GM12878 (cell line): ENCODE measurements around the gene DMRT2. TPM values are rescaled to one million over a fixed set of nuclear protein-coding genes. Genes with fewer than 3 reads are reported as not detected.

Experiments used
- ATAC-seq: fragments of 200-7000 bp; cut with Tn5 transposase; 3 replicates; pipeline ENCODE4 v1.9.1; 2020; ENCODE audit warnings: mild to moderate bottlenecking, moderate library complexity
- BruUV-seq: library from RNA; stranded (reverse); fragments of 400-500 nt; replicated peaks from 2 replicates; lab custom pipeline; 2021; lab: Mats Ljungman, UMichigan
- CTCF ChIA-PET: fragments of 300-600 bp; sonication (Branson Sonifier 250); formaldehyde crosslinking; extraction: SDS; loops from one replicate; lab custom pipeline; 2021; ENCODE audit warnings: inconsistent platforms; lab: Yijun Ruan, JAX
- POLR2A ChIA-PET: fragments of 350-600 bp; formaldehyde crosslinking; extraction: SDS; loops from one replicate; lab custom pipeline; 2021; ENCODE audit warnings: inconsistent platforms; lab: Charles Lee
- RAD21 ChIA-PET: fragments of 300-600 bp; sonication (Branson Sonifier 250); formaldehyde crosslinking; loops from one replicate; lab custom pipeline; 2023; ENCODE audit warnings: antibody characterized with exemption; ENCODE audit not compliant: unreplicated experiment; lab: Charles Lee
- SMC1A ChIA-PET: fragments of 300-600 bp; sonication (Branson Sonifier 250); formaldehyde crosslinking; loops from one replicate; lab custom pipeline; 2023; ENCODE audit not compliant: unreplicated experiment, uncharacterized antibody; lab: Charles Lee
- DNase-seq: peaks from one replicate; pipeline ENCODE4 v3.0.0-alpha.2; 2011; ENCODE audit warnings: low read depth, low spot score
- FAIRE-seq: peaks from 3 replicates; lab custom pipeline; 2011; peaks lifted over from hg19 to GRCh38; lab: Jason Lieb, UNC
- H2AFZ ChIP-seq: 2 replicates; pipeline ENCODE4 v1.6.0; 2011; ENCODE audit warnings: low read depth, low read length, control low read depth; ENCODE audit not compliant: control insufficient read depth
- H3K27ac ChIP-seq: 2 replicates; pipeline ENCODE4 v1.5.1; 2011; ENCODE audit warnings: control low read depth; ENCODE audit not compliant: control insufficient read depth, insufficient read depth
- H3K27me3 ChIP-seq, 2 experiments: replicated peaks in 1 of 2; 2 replicates each; pipeline versions ENCODE4 v1.6.0 to v1.6.1; 2011; ENCODE audit warnings: low read length in 1 of 2; ENCODE audit not compliant: control insufficient read depth in 2 of 2, insufficient read depth in 2 of 2
- H3K36me3 ChIP-seq, 2 experiments: 2 replicates each; pipeline ENCODE4 v1.5.1; 2011; ENCODE audit warnings: low read length in 1 of 2; ENCODE audit not compliant: control insufficient read depth in 2 of 2, insufficient read depth in 2 of 2
- H3K4me1 ChIP-seq: 2 replicates; pipeline ENCODE4 v1.6.1; 2011; ENCODE audit warnings: mild to moderate bottlenecking, low read length, moderate library complexity, mixed read lengths; ENCODE audit not compliant: control insufficient read depth, insufficient read depth
- H3K4me2 ChIP-seq: 2 replicates; pipeline ENCODE4 v1.6.0; 2011; ENCODE audit warnings: control low read depth; ENCODE audit not compliant: control insufficient read depth, insufficient read depth
- H3K4me3 ChIP-seq: fragments of 200-600 bp; sonication (generic); 2 replicates; pipeline ENCODE4 v1.5.1; 2016
- H3K79me2 ChIP-seq: 2 replicates; pipeline ENCODE4 v1.6.0; 2011; ENCODE audit warnings: low read length; ENCODE audit not compliant: control insufficient read depth, insufficient read depth
- H3K9ac ChIP-seq: 2 replicates; pipeline ENCODE4 v1.8.0; 2011; ENCODE audit warnings: low read length, control low read depth, mixed read lengths; ENCODE audit not compliant: control insufficient read depth, insufficient read depth
- H3K9me3 ChIP-seq: replicated peaks from 3 replicates; pipeline ENCODE4 v1.5.1; 2011; ENCODE audit warnings: mild to moderate bottlenecking, low read length; ENCODE audit not compliant: control insufficient read depth, insufficient read depth
- H4K20me1 ChIP-seq: 2 replicates; pipeline ENCODE4 v1.6.0; 2011; ENCODE audit not compliant: control insufficient read depth, insufficient read depth
- BCL3 ChIP-seq: IDR thresholded peaks from 2 replicates; pipeline ENCODE4 v1.6.1; 2011; ENCODE audit warnings: borderline replicate concordance, low read depth, mild to moderate bottlenecking, moderate library complexity, low read length; ENCODE audit not compliant: insufficient read depth, poor library complexity, severe bottlenecking
- CBX3 ChIP-seq: fragments of 200-600 bp; sonication (generic); IDR thresholded peaks from 2 replicates; pipeline ENCODE4 v1.6.1; 2016; ENCODE audit warnings: low read depth, borderline replicate concordance
- CREB1 ChIP-seq: IDR thresholded peaks from 2 replicates; pipeline ENCODE4 v1.6.1; 2012; ENCODE audit warnings: low read depth, mild to moderate bottlenecking, inconsistent platforms
- DPF2 ChIP-seq: fragments of 450-650 bp; IDR thresholded peaks from 2 replicates; pipeline ENCODE4 v1.6.1; 2017; ENCODE audit warnings: mild to moderate bottlenecking
- FOXM1 ChIP-seq: IDR thresholded peaks from 2 replicates; pipeline ENCODE4 v1.6.1; 2012; ENCODE audit warnings: low read depth, mild to moderate bottlenecking, inconsistent platforms, low read length, moderate library complexity
- GATAD2B ChIP-seq: fragments of 450-650 bp; conservative IDR thresholded peaks from 2 replicates; pipeline ENCODE4 v1.6.1; 2017; ENCODE audit warnings: low read depth, mild to moderate bottlenecking, moderate library complexity
- JUNB ChIP-seq: IDR thresholded peaks from 2 replicates; pipeline ENCODE4 v1.6.1; 2016; ENCODE audit warnings: antibody characterized with exemption, mild to moderate bottlenecking
- KDM1A ChIP-seq: fragments of 200-600 bp; sonication (generic); IDR thresholded peaks from 2 replicates; pipeline ENCODE4 v1.6.1; 2016; ENCODE audit warnings: borderline replicate concordance
- MTA2 ChIP-seq: fragments of 450-650 bp; IDR thresholded peaks from 2 replicates; pipeline ENCODE4 v1.6.1; 2016; ENCODE audit warnings: low read depth, mild to moderate bottlenecking, moderate library complexity
- RAD21 ChIP-seq: IDR thresholded peaks from 2 replicates; pipeline ENCODE4 v1.6.1; 2011; ENCODE audit warnings: mild to moderate bottlenecking, low read depth, low read length, moderate library complexity; ENCODE audit not compliant: insufficient read depth
- TBL1XR1 ChIP-seq: IDR thresholded peaks from 2 replicates; pipeline ENCODE4 v1.6.1; 2012; ENCODE audit warnings: low read depth, low read length, improper control_type of control experiment
- USF2 ChIP-seq: IDR thresholded peaks from 2 replicates; pipeline ENCODE4 v1.6.1; 2011; ENCODE audit warnings: low read depth, low read length, improper control_type of control experiment, borderline replicate concordance
- WGBS: methylation state at CpG from one replicate; pipeline ENCODE4 v1.1.6; 2016; ENCODE audit warnings: low lambda C conversion rate; ENCODE audit not compliant: insufficient replicate concordance, insufficient coverage; ENCODE audit errors: missing lambda C conversion rate; 5-methylcytosine and 5-hydroxymethylcytosine counted together
- in situ Hi-C: fragments of 300-500 bp; cut with MboI; formaldehyde crosslinking; loops from 9 replicates; pipeline ENCODE4 v1.14.3; 2018; ENCODE audit warnings: mixed read lengths
- intact Hi-C: fragments of 100-400 bp; cut with micrococcal nuclease; formaldehyde crosslinking; loops from one replicate; pipeline ENCODE4 v1.14.2; 2022; ENCODE audit not compliant: unreplicated experiment
- polyA plus RNA-seq, 11 experiments: library from polyadenylated mRNA; depleted of rRNA in 4 of 11; unstranded in 6 of 11; stranded (reverse) in 5 of 11; fragments of >200 nt; fragmentation: Nextera tagmentation in 4 of 11; fragmentation: Illumina TruSeq in 1 of 11; extraction: Ambion mirVana in 4 of 11; extraction: Trizol in 1 of 11; gene quantifications; 1 replicate in 1 of 11; 2 replicates in 10 of 11; pipeline versions ENCODE4 v1.2.1 to v1.2.3, GENCODE V29; 2011 to 2016; ENCODE audit warnings: inconsistent platforms in 2 of 11, missing spikeins in 2 of 11, low read depth in 1 of 11
- total RNA-seq, 4 experiments: library from RNA; depleted of rRNA in 3 of 4; stranded (reverse); fragments of >200 nt in 3 of 4; fragmentation: Illumina TruSeq in 1 of 4; extraction: Trizol in 1 of 4; gene quantifications; 2 replicates each; pipeline versions ENCODE4 v1.2.1 to v1.2.3, GENCODE V29; 2013 to 2021
- TF ChIP-seq, protein P1 (sequence below): IDR thresholded peaks from 2 replicates; pipeline ENCODE4 v1.6.1; 2011; ENCODE audit warnings: borderline replicate concordance, low read depth, mild to moderate bottlenecking, moderate library complexity, mixed read lengths, low read length; ENCODE audit not compliant: insufficient read depth; ENCODE audit errors: extremely low read length
- TF ChIP-seq, protein P2 (sequence below): fragments of 450-650 bp; IDR thresholded peaks from 2 replicates; pipeline ENCODE4 v1.6.1; 2017; ENCODE audit warnings: mild to moderate bottlenecking, moderate library complexity

The DMRT2 gene
- total and polyA plus RNA-seq, 10 of the 15 experiments (the other 5 are each of a cell fraction or from before 2014, with no cell fraction given), result 0.08 to 50.2 (median 0.69) TPM

- no peak for TF ChIP-seq BCL3
- no peak for TF ChIP-seq TBL1XR1
- TF ChIP-seq USF2, result no peak
- TF ChIP-seq CBX3, result no peak
- no peak for TF ChIP-seq KDM1A
- TF ChIP-seq DPF2, result no peak
- no peak for TF ChIP-seq CREB1
Observed at GRCh38 chr9:1028501-1029190, 21.5 kb upstream of the DMRT2 start (continued).

DNA sequence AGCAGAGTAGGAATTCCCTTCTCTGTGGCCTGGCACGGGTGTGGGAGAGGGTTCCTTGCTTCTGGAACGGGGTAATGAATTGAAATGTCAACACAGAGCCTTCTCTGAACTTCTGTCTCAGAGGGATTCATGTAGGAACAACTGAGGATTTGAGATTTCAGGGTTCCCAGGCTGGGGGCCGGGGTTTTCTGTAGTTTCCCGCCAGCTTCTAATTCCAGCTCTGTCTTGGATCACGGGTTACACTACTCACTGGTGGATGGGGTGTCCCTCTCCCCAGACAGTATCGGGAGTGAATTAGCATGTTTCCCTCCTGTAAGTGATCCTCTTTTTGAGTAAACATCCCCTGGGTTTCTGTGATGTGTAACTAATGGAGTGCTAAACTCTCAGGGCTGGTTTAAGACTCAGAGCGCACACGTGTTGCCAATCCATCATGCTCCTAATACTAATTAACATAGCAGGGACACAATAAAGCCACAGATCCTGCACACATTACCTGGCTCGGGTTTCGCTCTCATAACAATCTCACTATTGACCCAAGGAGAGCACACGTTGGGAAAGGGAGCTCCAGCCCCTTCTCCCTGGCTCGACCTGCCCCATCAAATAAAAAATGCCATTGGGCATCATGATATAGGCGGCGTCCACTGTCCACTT is 18.1 kb upstream of the DMRT2 start:
- Histone ChIP-seq H3K4me1 (no peaks in the 10 kb centered on the region), H4K20me1 (no peaks in the 10 kb centered on the region), H3K27ac (no peak overlapping the region), H2AFZ (no peak overlapping the region), H3K9me3 (no peaks in the 10 kb centered on the region), H3K79me2 (no peaks in the 10 kb centered on the region), H3K4me2 (no peak overlapping the region), H3K27me3 (no peaks in the 10 kb centered on the region), H3K36me3 (no peaks in the 10 kb centered on the region), H3K9ac (no peak overlapping the region), H3K4me3 (no peak overlapping the region)
- CTCF ChIA-PET, result interaction anchor here (0.9 to 1.2 kb wide), 2 partner anchors 13 to 23 kb away, joined by 3 read pairs; no protein-coding TSS in a partner anchor
- FAIRE-seq (no peak), ATAC-seq (no peak), DNase-seq (no peak)
- RAD21 ChIA-PET, result interaction anchor here (0.9 kb wide), 1 partner anchor 213 kb away, joined by 3 read pairs; no protein-coding TSS in a partner anchor
- POLR2A ChIA-PET, result interaction anchor here (0.6 kb wide), 1 partner anchor 287 kb away, joined by 5 read pairs; no protein-coding TSS in a partner anchor
- no TSS peak for BruUV-seq
- in situ Hi-C loops, result no loop called here
- SMC1A ChIA-PET, result interaction anchor here (1.0 to 1.6 kb wide), 3 partner anchors 12 to 397 kb away, joined by 3 to 5 read pairs (median 3); no protein-coding TSS in a partner anchor
- intact Hi-C loops, result no loop called here
- 33% methylated on average over 14 of the region's 14 CpGs for WGBS
- TF ChIP-seq GATAD2B, result no peak
- no peak for TF ChIP-seq MTA2
- TF ChIP-seq, protein P1, sequence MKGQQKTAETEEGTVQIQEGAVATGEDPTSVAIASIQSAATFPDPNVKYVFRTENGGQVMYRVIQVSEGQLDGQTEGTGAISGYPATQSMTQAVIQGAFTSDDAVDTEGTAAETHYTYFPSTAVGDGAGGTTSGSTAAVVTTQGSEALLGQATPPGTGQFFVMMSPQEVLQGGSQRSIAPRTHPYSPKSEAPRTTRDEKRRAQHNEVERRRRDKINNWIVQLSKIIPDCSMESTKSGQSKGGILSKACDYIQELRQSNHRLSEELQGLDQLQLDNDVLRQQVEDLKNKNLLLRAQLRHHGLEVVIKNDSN, result no peak
- no peak for TF ChIP-seq FOXM1
- no peak for TF ChIP-seq RAD21
- TF ChIP-seq JUNB, result no peak
- TF ChIP-seq, protein P2, sequence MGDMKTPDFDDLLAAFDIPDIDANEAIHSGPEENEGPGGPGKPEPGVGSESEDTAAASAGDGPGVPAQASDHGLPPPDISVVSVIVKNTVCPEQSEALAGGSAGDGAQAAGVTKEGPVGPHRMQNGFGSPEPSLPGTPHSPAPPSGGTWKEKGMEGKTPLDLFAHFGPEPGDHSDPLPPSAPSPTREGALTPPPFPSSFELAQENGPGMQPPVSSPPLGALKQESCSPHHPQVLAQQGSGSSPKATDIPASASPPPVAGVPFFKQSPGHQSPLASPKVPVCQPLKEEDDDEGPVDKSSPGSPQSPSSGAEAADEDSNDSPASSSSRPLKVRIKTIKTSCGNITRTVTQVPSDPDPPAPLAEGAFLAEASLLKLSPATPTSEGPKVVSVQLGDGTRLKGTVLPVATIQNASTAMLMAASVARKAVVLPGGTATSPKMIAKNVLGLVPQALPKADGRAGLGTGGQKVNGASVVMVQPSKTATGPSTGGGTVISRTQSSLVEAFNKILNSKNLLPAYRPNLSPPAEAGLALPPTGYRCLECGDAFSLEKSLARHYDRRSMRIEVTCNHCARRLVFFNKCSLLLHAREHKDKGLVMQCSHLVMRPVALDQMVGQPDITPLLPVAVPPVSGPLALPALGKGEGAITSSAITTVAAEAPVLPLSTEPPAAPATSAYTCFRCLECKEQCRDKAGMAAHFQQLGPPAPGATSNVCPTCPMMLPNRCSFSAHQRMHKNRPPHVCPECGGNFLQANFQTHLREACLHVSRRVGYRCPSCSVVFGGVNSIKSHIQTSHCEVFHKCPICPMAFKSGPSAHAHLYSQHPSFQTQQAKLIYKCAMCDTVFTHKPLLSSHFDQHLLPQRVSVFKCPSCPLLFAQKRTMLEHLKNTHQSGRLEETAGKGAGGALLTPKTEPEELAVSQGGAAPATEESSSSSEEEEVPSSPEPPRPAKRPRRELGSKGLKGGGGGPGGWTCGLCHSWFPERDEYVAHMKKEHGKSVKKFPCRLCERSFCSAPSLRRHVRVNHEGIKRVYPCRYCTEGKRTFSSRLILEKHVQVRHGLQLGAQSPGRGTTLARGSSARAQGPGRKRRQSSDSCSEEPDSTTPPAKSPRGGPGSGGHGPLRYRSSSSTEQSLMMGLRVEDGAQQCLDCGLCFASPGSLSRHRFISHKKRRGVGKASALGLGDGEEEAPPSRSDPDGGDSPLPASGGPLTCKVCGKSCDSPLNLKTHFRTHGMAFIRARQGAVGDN, result no peak
